Esophagus muscularis mucosa (tissue), 4 donors: ENCODE results near the gene USP36. TPM values are rescaled to one million over a fixed set of nuclear protein-coding genes. Genes with fewer than 3 reads are reported as not detected.

Source experiments
- DNase-seq: peaks from one replicate; pipeline ENCODE4 v3.0.0-alpha.2; 2017; ENCODE audit errors: extremely low spot score
- H3K27ac ChIP-seq, 4 donors: fragments of 200-600 bp; sonication (generic); replicated peaks in 1 of 4; 1 replicate in 3 of 4; 2 replicates in 1 of 4; pipeline ENCODE4 v1.5.1; 2016 to 2019; ENCODE audit warnings: mild to moderate bottlenecking in 1 of 4
- H3K27me3 ChIP-seq, 4 donors: fragments of 200-600 bp; sonication (generic); one replicate each; pipeline versions ENCODE4 v1.5.1 to v1.6.0; 2016 to 2019
- H3K36me3 ChIP-seq, 4 donors: fragments of 200-600 bp; sonication (generic); one replicate each; pipeline ENCODE4 v1.5.1; 2016 to 2019
- H3K4me1 ChIP-seq, 4 donors: fragments of 200-600 bp; sonication (generic); one replicate each; pipeline ENCODE4 v1.5.1; 2016 to 2019
- H3K4me3 ChIP-seq, 4 donors: fragments of 200-600 bp; sonication (generic); 1 replicate in 2 of 4; 2 replicates in 2 of 4; pipeline ENCODE4 v1.5.1; 2016 to 2019; ENCODE audit warnings: mild to moderate bottlenecking in 4 of 4, moderate library complexity in 1 of 4
- H3K9me3 ChIP-seq, 4 donors: fragments of 200-600 bp; sonication (generic); 1 replicate in 3 of 4; 2 replicates in 1 of 4; pipeline ENCODE4 v1.5.1; 2016 to 2019
- CTCF ChIP-seq, 3 experiments: fragments of 200-600 bp in 2 of 3; fragments of 450-650 bp in 1 of 3; sonication (generic) in 2 of 3; IDR thresholded peaks; one replicate each; pipeline ENCODE4 v1.5.1; 2017 to 2019; ENCODE audit warnings: antibody characterized with exemption in 3 of 3, mild to moderate bottlenecking in 2 of 3, moderate library complexity in 1 of 3
- EP300 ChIP-seq: sonication (generic); formaldehyde crosslinking; IDR thresholded peaks from one replicate; pipeline ENCODE4 v1.6.1; 2017; ENCODE audit warnings: antibody characterized with exemption
- POLR2A ChIP-seq: fragments of 450-650 bp; IDR thresholded peaks from one replicate; pipeline ENCODE4 v1.6.1; 2017; ENCODE audit warnings: antibody characterized with exemption, moderate library complexity, mild to moderate bottlenecking, low read depth
- POLR2AphosphoS5 ChIP-seq, 2 donors: sonication (generic); formaldehyde crosslinking; IDR thresholded peaks; one replicate each; pipeline ENCODE4 v1.6.1; 2017; ENCODE audit warnings: antibody characterized with exemption in 2 of 2
- WGBS: methylation state at CpG from one replicate; pipeline ENCODE4 v1.1.5; 2018; 5-methylcytosine and 5-hydroxymethylcytosine counted together
- intact Hi-C: fragments of 100-400 bp; cut with DNase I; formaldehyde crosslinking; loops from one replicate; pipeline ENCODE4 v1.15.1; 2023
- total RNA-seq, 4 donors: library from RNA; depleted of rRNA; stranded (reverse); fragments of >200 nt; gene quantifications; one replicate each; pipeline versions ENCODE4 v1.1.0 to v1.2.1, GENCODE V29; 2016

Gene USP36
- total RNA-seq, 4 donors from 2014 or later, result 23.3 to 44.7 (median 32.2) TPM

- peak overlapping the region; percentile 4 to 35 (median 10) for H3K27ac ChIP-seq
These were observed 37.3 kb downstream of the USP36 start for GRCh38 chr17:78803186-78803845.

GRCh38 chr17:78802459-78802858 lies 38.2 kb downstream of the USP36 start:
- Histone ChIP-seq H3K9me3 (no peaks in the 10 kb centered on the region), H3K27ac (no peak overlapping the region), H3K4me3 (no peak overlapping the region), H3K27me3 (no peaks in the 10 kb centered on the region), H3K4me1 (peaks cover 4 to 30% (median 15%) of the 10 kb centered on the region in 4 donors), H3K36me3 (peaks cover 59 to 91% (median 89%) of the 10 kb centered on the region in 4 donors)
- 96% methylated on average over 14 of the region's 14 CpGs for WGBS
- DNase-seq, result no peak
- TF ChIP-seq EP300 (no peak), POLR2A (no peak), CTCF (IDR thresholded peaks at IDR 0.05) (no peak), POLR2AphosphoS5 (IDR thresholded peaks at IDR 0.05) (no peak)
- intact Hi-C loops, result no loop called here

More at GRCh38 chr17:78803186-78803845, 37.3 kb downstream of the USP36 start:
- H3K4me1 ChIP-seq, result peaks cover 4 to 30% (median 15%) of the 10 kb centered on the region in 4 donors
- TF ChIP-seq CTCF (IDR thresholded peaks at IDR 0.05) (no peak), EP300 (no peak), POLR2A (no peak), POLR2AphosphoS5 (IDR thresholded peaks at IDR 0.05) (no peak)
- H3K36me3 ChIP-seq, result peaks cover 56 to 91% (median 89%) of the 10 kb centered on the region in 4 donors
- no peak for DNase-seq
- peak overlapping the region in 1 of 4 donors; percentile 19 for H3K4me3 ChIP-seq
- 79% methylated on average over 17 of the region's 21 CpGs for WGBS
- intact Hi-C loops, result no loop called here
- no peaks in the 10 kb centered on the region for H3K9me3 ChIP-seq
- no peaks in the 10 kb centered on the region for H3K27me3 ChIP-seq

- Histone ChIP-seq H3K4me1 (peaks cover 4 to 33% (median 15%) of the 10 kb centered on the region in 4 donors), H3K4me3 (no peak overlapping the region), H3K36me3 (peaks cover 59 to 91% (median 89%) of the 10 kb centered on the region in 4 donors), H3K27ac (no peak overlapping the region), H3K27me3 (no peaks in the 10 kb centered on the region), H3K9me3 (no peaks in the 10 kb centered on the region)
- intact Hi-C loops, result no loop called here
- DNase-seq, result no peak
- WGBS, result 92% methylated on average over 25 of the region's 30 CpGs
- TF ChIP-seq CTCF (IDR thresholded peaks at IDR 0.05) (no peak), POLR2A (no peak), EP300 (no peak), POLR2AphosphoS5 (IDR thresholded peaks at IDR 0.05) (no peak)
These were observed 38.6 kb downstream of the USP36 start for GRCh38 chr17:78802008-78802407.

GRCh38 chr17:78800132-78800931 lies 40.3 kb downstream of the USP36 start:
- H3K27ac ChIP-seq, result no peak overlapping the region
- no peak for DNase-seq
- H3K27me3 ChIP-seq, result no peaks in the 10 kb centered on the region
- peaks cover 7 to 30% (median 17%) of the 10 kb centered on the region in 4 donors for H3K4me1 ChIP-seq
- peaks cover 59 to 91% (median 89%) of the 10 kb centered on the region in 4 donors for H3K36me3 ChIP-seq
- TF ChIP-seq EP300 (no peak), POLR2AphosphoS5 (IDR thresholded peaks at IDR 0.05) (no peak), CTCF (IDR thresholded peaks at IDR 0.05) (no peak), POLR2A (no peak)
- 91% methylated on average over 16 of the region's 18 CpGs for WGBS
- intact Hi-C loops, result no loop called here
- no peak overlapping the region for H3K4me3 ChIP-seq
- H3K9me3 ChIP-seq, result no peaks in the 10 kb centered on the region
